SK-N-SH treated with all-trans-retinoic acid at 6 μM for 48 hours (cell line): ENCODE measurements around the gene ALPL.

Experiments used
- ISL1 ChIP-seq: fragments of 250-450 bp; sonication (Bioruptor Pico); IDR thresholded peaks from 2 replicates; pipeline ENCODE4 v2.1.2; 2022; ENCODE audit warnings: mild to moderate bottlenecking, moderate library complexity
- TOX ChIP-seq: fragments of 250-450 bp; sonication (Bioruptor Pico); IDR thresholded peaks from 2 replicates; pipeline ENCODE4 v1.8.0; 2021; ENCODE audit warnings: mild to moderate bottlenecking, moderate library complexity, borderline replicate concordance
- ZC3H10 ChIP-seq: fragments of 250-450 bp; sonication (Bioruptor Pico); IDR thresholded peaks from 2 replicates; pipeline ENCODE4 v1.5.1; 2021; ENCODE audit warnings: mild to moderate bottlenecking, moderate library complexity
- ZNF8 ChIP-seq: fragments of 450-650 bp; formaldehyde crosslinking; IDR thresholded peaks from 2 replicates; pipeline ENCODE4 v1.5.0; 2020; ENCODE audit warnings: mild to moderate bottlenecking, moderate library complexity

DNA sequence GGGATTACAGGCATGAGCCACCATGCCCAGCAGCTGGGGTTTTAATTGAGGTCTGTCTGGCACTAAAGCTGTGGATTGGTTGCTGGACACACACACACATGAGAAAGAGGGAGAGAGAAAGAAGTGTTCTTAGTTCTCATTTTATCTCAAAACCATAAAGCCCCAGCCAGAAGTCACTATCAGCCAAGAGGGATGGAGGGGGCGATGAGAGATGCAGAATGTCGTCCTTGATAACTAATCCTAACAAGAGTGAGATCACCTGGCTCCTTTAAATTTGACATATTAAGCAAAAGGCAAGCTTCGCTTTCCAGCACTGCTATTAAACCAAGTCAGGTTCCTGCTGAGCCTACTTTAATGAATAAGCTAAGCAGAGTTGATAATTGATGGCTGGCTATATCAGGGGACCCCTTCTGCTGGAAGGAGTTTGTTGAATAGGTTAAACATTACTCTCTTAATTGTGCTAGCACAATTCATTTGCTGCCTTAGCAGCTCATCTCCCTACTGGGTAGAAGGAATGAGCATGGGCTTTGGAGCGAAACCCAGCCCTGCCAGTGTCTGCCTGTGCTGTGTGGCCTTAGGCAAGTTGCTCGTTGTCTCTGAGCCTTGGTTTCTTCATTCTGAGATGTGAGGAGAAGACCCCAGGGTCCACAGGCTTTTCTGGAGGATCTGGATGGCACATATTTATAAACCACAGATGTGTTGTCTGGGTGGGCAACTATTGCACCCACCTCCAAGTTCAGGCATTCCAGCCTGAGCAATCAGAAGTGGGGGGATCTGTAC, 50.8 kb downstream of the ALPL start:
- no peak for TF ChIP-seq ZC3H10 (CRISPR knock-in tag)
- TF ChIP-seq ZNF8 (CRISPR knock-in tag) = no peak
- no peak for TF ChIP-seq ISL1 (CRISPR knock-in tag)
- no peak for TF ChIP-seq TOX (CRISPR knock-in tag)
